Mucosa of descending colon (tissue), 3 donors: ENCODE data around the gene TOMM20. TPM values are rescaled to one million over a fixed set of nuclear protein-coding genes. Genes with fewer than 3 reads are reported as not detected.

Experiments used
- ATAC-seq: fragments of 200-7000 bp; cut with Tn5 transposase; one replicate; pipeline ENCODE4 v1.9.1; 2020; ENCODE audit warnings: mild to moderate bottlenecking, moderate library complexity
- DNase-seq, 3 donors: peaks; one replicate each; pipeline ENCODE4 v3.0.0-alpha.2; 2020
- H3K36me3 ChIP-seq: fragments of 200-600 bp; one replicate; pipeline ENCODE4 v1.8.0; 2021; ENCODE audit warnings: low read depth, mild to moderate bottlenecking
- H3K4me1 ChIP-seq: fragments of 200-600 bp; one replicate; pipeline ENCODE4 v1.8.0; 2021; ENCODE audit warnings: low read depth, mild to moderate bottlenecking
- H3K4me3 ChIP-seq: fragments of 200-600 bp; one replicate; pipeline ENCODE4 v1.8.0; 2021; ENCODE audit warnings: mild to moderate bottlenecking
- H3K9me3 ChIP-seq: fragments of 200-600 bp; one replicate; pipeline ENCODE4 v1.8.0; 2021; ENCODE audit warnings: mild to moderate bottlenecking
- CTCF ChIP-seq: fragments of 200-600 bp; IDR thresholded peaks from one replicate; pipeline ENCODE4 v1.8.0; 2022; ENCODE audit warnings: antibody characterized with exemption, mild to moderate bottlenecking
- intact Hi-C, 2 donors: fragments of 100-400 bp; cut with DNase I in 1 of 2; cut with micrococcal nuclease in 1 of 2; formaldehyde crosslinking; loops; one replicate each; pipeline versions ENCODE4 v1.11.0 to v1.11.1; 2022; cut with DNase I, micrococcal nuclease
- total RNA-seq, 3 donors: library from RNA; stranded (reverse); fragmentation: NEBNext Ultra II Directional in 2 of 3; extraction: Animal tissue kit (Norgen Biotek cat#: 25700) in 2 of 3; gene quantifications; one replicate each; pipeline versions ENCODE4 v1.2.1 to v1.2.4, GENCODE V29; 2021 to 2023
- donor health status: DM: no; HTN: no; CAD: no; lungs with moderate emphysema.
- donor health status: DM: no; HTN: no; CAD: no.
- donor health status: DM: no; HTN: yes; CAD: no.

TOMM20 gene
- total RNA-seq, 3 donors from 2014 or later, result 81.2 to 110 (median 92.1) TPM

- peak; percentile 21 for ATAC-seq
- intact Hi-C loops, result loop anchor here (10.0 kb wide), 2 partner anchors 345 to 355 kb away; no protein-coding TSS in a partner anchor
- H3K36me3 ChIP-seq, result no peaks in the 10 kb centered on the region
- DNase-seq, result peak; percentile 65 to 88 (median 82)
- peaks cover 34% of the 10 kb centered on the region for H3K4me1 ChIP-seq
- H3K4me3 ChIP-seq, result no peak overlapping the region
- no peaks in the 10 kb centered on the region for H3K9me3 ChIP-seq
- no peak for TF ChIP-seq CTCF
Observed at GRCh38 chr1:235069577-235070563, 58.8 kb downstream of the TOMM20 start.

- Histone ChIP-seq H3K9me3 (no peaks in the 10 kb centered on the region), H3K36me3 (no peaks in the 10 kb centered on the region), H3K4me1 (peaks cover 27% of the 10 kb centered on the region), H3K4me3 (no peak overlapping the region)
- intact Hi-C loops, result no loop called here
- TF ChIP-seq CTCF, result no peak
- DNase-seq (no peak), ATAC-seq (no peak)
Observed at GRCh38 chr1:235069176-235069575, 59.5 kb downstream of the TOMM20 start.

GRCh38 chr1:235068158-235069121 is 60.2 kb downstream of the TOMM20 start:
- intact Hi-C loops, result no loop called here
- H3K9me3 ChIP-seq, result no peaks in the 10 kb centered on the region
- ATAC-seq, result peak; percentile 55
- no peak for TF ChIP-seq CTCF
- H3K4me1 ChIP-seq, result peaks cover 21% of the 10 kb centered on the region
- no peaks in the 10 kb centered on the region for H3K36me3 ChIP-seq
- no peak overlapping the region for H3K4me3 ChIP-seq
- DNase-seq, result no peak

GRCh38 chr1:235067396-235068157 is 61.1 kb downstream of the TOMM20 start:
- no peak overlapping the region for H3K4me3 ChIP-seq
- no peaks in the 10 kb centered on the region for H3K9me3 ChIP-seq
- peaks cover 28% of the 10 kb centered on the region for H3K4me1 ChIP-seq
- DNase-seq (peak; percentile 86 to 88 (median 87)), ATAC-seq (peak; percentile 91)
- intact Hi-C loops, result no loop called here
- no peaks in the 10 kb centered on the region for H3K36me3 ChIP-seq
- TF ChIP-seq CTCF, result no peak
